Nephron (organoid): ENCODE results near the gene PLIN4.
A peak's percentile ranks its signal among the peaks of the same experiment; 100 is the strongest.

Source experiments
- H3K27ac Mint-ChIP-seq, 3 experiments: 2 replicates each; pipeline ENCODE4 v1.8.0; 2020; ENCODE audit warnings: mixed read lengths in 3 of 3, mild to moderate bottlenecking in 2 of 3, moderate library complexity in 1 of 3
- H3K27me3 Mint-ChIP-seq: 2 replicates; pipeline ENCODE4 v1.8.0; 2021; ENCODE audit warnings: low read depth, mild to moderate bottlenecking, moderate library complexity, mixed read lengths
- H3K36me3 Mint-ChIP-seq: 2 replicates; pipeline ENCODE4 v1.8.0; 2020; ENCODE audit warnings: low read depth, mixed read lengths
- H3K4me1 Mint-ChIP-seq: 2 replicates; pipeline ENCODE4 v1.8.0; 2020; ENCODE audit warnings: mixed read lengths
- H3K4me3 Mint-ChIP-seq, 3 experiments: 2 replicates each; pipeline ENCODE4 v1.8.0; 2020; ENCODE audit warnings: mild to moderate bottlenecking in 3 of 3, mixed read lengths in 3 of 3, moderate library complexity in 2 of 3
- H3K9me3 Mint-ChIP-seq: 2 replicates; pipeline ENCODE4 v1.8.0; 2020; ENCODE audit warnings: mixed read lengths
- CTCF ChIP-seq, 3 experiments: fragments of 200-600 bp; sonication (generic); IDR thresholded peaks; one replicate each; pipeline ENCODE4 v1.5.0; 2021; ENCODE audit warnings: antibody characterized with exemption in 3 of 3; ENCODE audit not compliant: unreplicated experiment in 3 of 3

The PLIN4 gene

GRCh38 chr19:4557971-4558941, 40.0 kb upstream of the PLIN4 start:
- Mint-ChIP-seq H3K9me3 (no peaks in the 10 kb centered on the region), H3K27ac (no peak overlapping the region), H3K4me3 (no peak overlapping the region), H3K27me3 (peaks cover 8% of the 10 kb centered on the region), H3K36me3 (peaks cover 17% of the 10 kb centered on the region), H3K4me1 (no peaks in the 10 kb centered on the region)
- TF ChIP-seq CTCF (IDR thresholded peaks at IDR 0.05; ENCODE audit: unreplicated experiment in 3 of 3): peak; percentile 100

GRCh38 chr19:4557144-4557970, 39.1 kb upstream of the PLIN4 start:
- H3K4me3 Mint-ChIP-seq: no peak overlapping the region
- no peaks in the 10 kb centered on the region for H3K4me1 Mint-ChIP-seq
- peaks cover 8% of the 10 kb centered on the region for H3K27me3 Mint-ChIP-seq
- TF ChIP-seq CTCF (IDR thresholded peaks at IDR 0.05; ENCODE audit: unreplicated experiment in 3 of 3): no peak
- no peak overlapping the region for H3K27ac Mint-ChIP-seq
- H3K9me3 Mint-ChIP-seq: no peaks in the 10 kb centered on the region
- H3K36me3 Mint-ChIP-seq: peaks cover 23% of the 10 kb centered on the region

GRCh38 chr19:4556597-4557127, 38.4 kb upstream of the PLIN4 start:
- H3K27ac Mint-ChIP-seq: no peak overlapping the region
- H3K4me1 Mint-ChIP-seq: no peaks in the 10 kb centered on the region
- H3K4me3 Mint-ChIP-seq: no peak overlapping the region
- no peak for TF ChIP-seq CTCF (IDR thresholded peaks at IDR 0.05; ENCODE audit: unreplicated experiment in 3 of 3)
- no peaks in the 10 kb centered on the region for H3K9me3 Mint-ChIP-seq
- peaks cover 8% of the 10 kb centered on the region for H3K27me3 Mint-ChIP-seq
- H3K36me3 Mint-ChIP-seq: peaks cover 26% of the 10 kb centered on the region

- Mint-ChIP-seq H3K27me3 (peaks cover 8% of the 10 kb centered on the region), H3K9me3 (no peaks in the 10 kb centered on the region), H3K4me3 (no peak overlapping the region), H3K36me3 (peaks cover 27% of the 10 kb centered on the region), H3K27ac (no peak overlapping the region), H3K4me1 (no peaks in the 10 kb centered on the region)
- TF ChIP-seq CTCF (IDR thresholded peaks at IDR 0.05; ENCODE audit: unreplicated experiment in 3 of 3): no peak
Observed at GRCh38 chr19:4555657-4556561, 37.6 kb upstream of the PLIN4 start.

- H3K27ac Mint-ChIP-seq: no peak overlapping the region
- TF ChIP-seq CTCF (IDR thresholded peaks at IDR 0.05; ENCODE audit: unreplicated experiment in 3 of 3): no peak
- no peaks in the 10 kb centered on the region for H3K9me3 Mint-ChIP-seq
- no peak overlapping the region for H3K4me3 Mint-ChIP-seq
- peaks cover 8% of the 10 kb centered on the region for H3K27me3 Mint-ChIP-seq
- H3K4me1 Mint-ChIP-seq: no peaks in the 10 kb centered on the region
- H3K36me3 Mint-ChIP-seq: peaks cover 31% of the 10 kb centered on the region
Observed at GRCh38 chr19:4554717-4555116, 36.4 kb upstream of the PLIN4 start.
